ENCODE data around the gene RAD1.

The RAD1 gene, protein sequence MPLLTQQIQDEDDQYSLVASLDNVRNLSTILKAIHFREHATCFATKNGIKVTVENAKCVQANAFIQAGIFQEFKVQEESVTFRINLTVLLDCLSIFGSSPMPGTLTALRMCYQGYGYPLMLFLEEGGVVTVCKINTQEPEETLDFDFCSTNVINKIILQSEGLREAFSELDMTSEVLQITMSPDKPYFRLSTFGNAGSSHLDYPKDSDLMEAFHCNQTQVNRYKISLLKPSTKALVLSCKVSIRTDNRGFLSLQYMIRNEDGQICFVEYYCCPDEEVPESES

GRCh38 chr5:34915139-34915855 is at the start of gene RAD1, which contains the start of gene BRIX1:
Gene RAD1 (minus strand): TSS chr5:34915504. CDS start chr5:34914892, 612 bp downstream.
Gene BRIX1 (plus strand): TSS chr5:34915711. CDS start chr5:34915739, 28 bp downstream.
- POLR2A ChIA-PET = interaction anchor here (0.6 to 2.7 kb wide), 10 partner anchors 9 to 421 kb away, joined by 3 to 14 read pairs (median 4); partner anchors contain the start of gene DNAJC21
- TF ChIP-seq, protein P1, sequence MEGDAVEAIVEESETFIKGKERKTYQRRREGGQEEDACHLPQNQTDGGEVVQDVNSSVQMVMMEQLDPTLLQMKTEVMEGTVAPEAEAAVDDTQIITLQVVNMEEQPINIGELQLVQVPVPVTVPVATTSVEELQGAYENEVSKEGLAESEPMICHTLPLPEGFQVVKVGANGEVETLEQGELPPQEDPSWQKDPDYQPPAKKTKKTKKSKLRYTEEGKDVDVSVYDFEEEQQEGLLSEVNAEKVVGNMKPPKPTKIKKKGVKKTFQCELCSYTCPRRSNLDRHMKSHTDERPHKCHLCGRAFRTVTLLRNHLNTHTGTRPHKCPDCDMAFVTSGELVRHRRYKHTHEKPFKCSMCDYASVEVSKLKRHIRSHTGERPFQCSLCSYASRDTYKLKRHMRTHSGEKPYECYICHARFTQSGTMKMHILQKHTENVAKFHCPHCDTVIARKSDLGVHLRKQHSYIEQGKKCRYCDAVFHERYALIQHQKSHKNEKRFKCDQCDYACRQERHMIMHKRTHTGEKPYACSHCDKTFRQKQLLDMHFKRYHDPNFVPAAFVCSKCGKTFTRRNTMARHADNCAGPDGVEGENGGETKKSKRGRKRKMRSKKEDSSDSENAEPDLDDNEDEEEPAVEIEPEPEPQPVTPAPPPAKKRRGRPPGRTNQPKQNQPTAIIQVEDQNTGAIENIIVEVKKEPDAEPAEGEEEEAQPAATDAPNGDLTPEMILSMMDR (IDR thresholded peaks at IDR 0.05; ENCODE audit: insufficient read depth, low read length, missing control alignments) = peak; percentile 15
- H3K4me3 ChIP-seq (ENCODE audit: low read depth, low read length) = peak within 1 kb of the TSS; percentile 93
- peak; percentile 77 for DNase-seq (ENCODE audit: low read depth, low spot score)
- CTCF ChIA-PET = interaction anchor here (0.6 to 4.4 kb wide), 10 partner anchors 9 to 439 kb away, joined by 3 to 18 read pairs (median 6); partner anchors contain the start of gene DNAJC21

- TF ChIP-seq, protein P1 (IDR thresholded peaks at IDR 0.05; ENCODE audit: insufficient read depth, low read length, missing control alignments) = no peak
- CTCF ChIA-PET = interaction anchor here (1.1 to 7.4 kb wide), 9 partner anchors 9 to 47 kb away, joined by 3 to 72 read pairs (median 5); no protein-coding TSS in a partner anchor
- DNase-seq (ENCODE audit: low read depth, low spot score) = peak; percentile 33
These were observed 44.0 kb upstream of the RAD1 start for GRCh38 chr5:34959323-34959722.

GRCh38 chr5:34957857-34958690 is 42.8 kb upstream of the RAD1 start:
- ChIA-PET CTCF (interaction anchor here (0.7 to 7.4 kb wide), 21 partner anchors 8 to 977 kb away, joined by 3 to 72 read pairs (median 5); no protein-coding TSS in a partner anchor), POLR2A (no interaction called here)
- TF ChIP-seq, protein P1 (IDR thresholded peaks at IDR 0.05; ENCODE audit: insufficient read depth, low read length, missing control alignments) = peak; percentile 54
- no peak for DNase-seq (ENCODE audit: low read depth, low spot score)
- H3K4me3 ChIP-seq (ENCODE audit: low read depth, low read length) = no peak overlapping the region

More at GRCh38 chr5:34959323-34959722, 44.0 kb upstream of the RAD1 start:
- H3K4me3 ChIP-seq (ENCODE audit: low read depth, low read length) = no peak overlapping the region
- POLR2A ChIA-PET = no interaction called here

- peak; percentile 9 for DNase-seq (ENCODE audit: low read depth, low spot score)
- ChIA-PET CTCF (interaction anchor here (0.7 to 7.4 kb wide), 12 partner anchors 10 to 225 kb away, joined by 3 to 72 read pairs (median 5); no protein-coding TSS in a partner anchor), POLR2A (no interaction called here)
- TF ChIP-seq, protein P1 (IDR thresholded peaks at IDR 0.05; ENCODE audit: insufficient read depth, low read length, missing control alignments) = no peak
- H3K4me3 ChIP-seq (ENCODE audit: low read depth, low read length) = no peak overlapping the region
These were observed 42.0 kb upstream of the RAD1 start for GRCh38 chr5:34957321-34957720.

DNA sequence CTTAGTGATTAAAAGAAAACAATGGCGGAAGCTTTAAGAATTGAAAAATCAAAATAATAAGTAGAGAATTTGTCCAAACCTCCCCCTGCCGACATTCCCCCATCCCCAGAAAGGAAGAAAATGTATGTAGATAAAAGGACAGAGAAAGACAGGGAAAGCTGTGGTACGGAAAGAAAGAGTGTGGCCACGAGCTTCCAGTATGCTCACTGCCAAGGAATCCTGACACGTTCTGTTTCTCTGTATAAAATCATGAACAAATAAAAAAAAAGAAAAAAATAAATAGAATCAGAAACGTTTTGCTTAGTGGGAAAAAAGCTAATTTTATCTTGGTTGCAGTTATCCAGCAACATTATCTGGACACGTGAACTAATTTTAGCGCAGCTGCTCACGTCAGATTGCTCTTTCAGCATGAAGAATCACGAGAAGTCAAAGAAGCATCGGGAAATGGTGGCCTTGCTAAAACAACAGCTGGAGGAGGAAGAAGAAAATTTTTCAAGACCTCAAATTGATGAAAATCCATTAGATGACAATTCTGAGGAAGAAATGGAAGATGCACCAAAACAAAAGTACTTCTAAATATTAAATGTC is 29.2 kb upstream of the RAD1 start:
- no peak overlapping the region for H3K4me3 ChIP-seq (ENCODE audit: low read depth, low read length)
- CTCF ChIA-PET = interaction anchor here (0.9 to 2.4 kb wide), 3 partner anchors 13 to 58 kb away, joined by 3 to 9 read pairs (median 4); no protein-coding TSS in a partner anchor
- TF ChIP-seq, protein P1 (IDR thresholded peaks at IDR 0.05; ENCODE audit: insufficient read depth, low read length, missing control alignments) = no peak
- POLR2A ChIA-PET = no interaction called here
- no peak for DNase-seq (ENCODE audit: low read depth, low spot score)
